Transverse colon (tissue), 4 donors: ENCODE results near the gene SLCO4A1. TPM values are rescaled to one million over a fixed set of nuclear protein-coding genes. Genes with fewer than 3 reads are reported as not detected.

ENCODE experiments used
- DNase-seq: peaks from one replicate; pipeline ENCODE4 v3.0.0-alpha.2; 2019
- H3K27ac ChIP-seq, 4 donors: fragments of 200-600 bp; sonication (generic); 2 replicates each; pipeline ENCODE4 v1.5.1; 2016 to 2018; ENCODE audit warnings: inconsistent platforms in 4 of 4
- H3K27me3 ChIP-seq: fragments of 200-600 bp; sonication (generic); 2 replicates; pipeline ENCODE4 v1.5.1; 2017; ENCODE audit warnings: inconsistent platforms
- H3K36me3 ChIP-seq, 4 donors: fragments of 200-600 bp; sonication (generic); 2 replicates each; pipeline ENCODE4 v1.5.1; 2017 to 2019; ENCODE audit warnings: inconsistent platforms in 4 of 4
- H3K4me1 ChIP-seq, 4 donors: fragments of 200-600 bp; sonication (generic); 2 replicates each; pipeline ENCODE4 v1.5.1; 2017 to 2020; ENCODE audit warnings: inconsistent platforms in 4 of 4
- H3K4me3 ChIP-seq, 4 donors: fragments of 200-600 bp; sonication (generic); 1 replicate in 1 of 4; 2 replicates in 3 of 4; pipeline versions ENCODE4 v1.5.1 to v1.6.1; 2017 to 2019; ENCODE audit warnings: inconsistent platforms in 4 of 4
- H3K9me3 ChIP-seq, 2 donors: fragments of 200-600 bp; sonication (generic); 2 replicates each; pipeline ENCODE4 v1.5.1; 2017 to 2019; ENCODE audit warnings: inconsistent platforms in 2 of 2
- EP300 ChIP-seq: sonication (generic); formaldehyde crosslinking; IDR thresholded peaks from one replicate; pipeline ENCODE4 v1.6.1; 2017; ENCODE audit warnings: antibody characterized with exemption, low read depth
- POLR2A ChIP-seq: fragments of 450-650 bp; IDR thresholded peaks from one replicate; pipeline ENCODE4 v1.6.1; 2016; ENCODE audit warnings: antibody characterized with exemption, mild to moderate bottlenecking, moderate library complexity
- POLR2AphosphoS5 ChIP-seq, 3 donors: sonication (generic); formaldehyde crosslinking; IDR thresholded peaks; one replicate each; pipeline ENCODE4 v1.6.1; 2016; ENCODE audit warnings: antibody characterized with exemption in 3 of 3
- WGBS, 2 donors: methylation state at CpG; one replicate each; pipeline ENCODE4 v1.1.5; 2018; ENCODE audit warnings: low coverage in 1 of 2; 5-methylcytosine and 5-hydroxymethylcytosine counted together
- in situ Hi-C, 4 donors: fragments of 200-750 bp; cut with MboI; loops; one replicate each; pipeline versions ENCODE4 v1.15.0 to v1.15.1; 2017; ENCODE audit warnings: low sequenced_read_pairs in 3 of 4, low pct_ligation_motif_present in 1 of 4, low pct_unique_long_range_greater_than_20kb in 1 of 4
- intact Hi-C: fragments of 100-400 bp; cut with DNase I; formaldehyde crosslinking; loops from one replicate; pipeline ENCODE4 v1.15.1; 2023; ENCODE audit warnings: low total_unique reads
- total RNA-seq, 4 donors: library from RNA; depleted of rRNA; stranded (reverse); fragments of >200 nt; gene quantifications; one replicate each; pipeline ENCODE4 v1.1.0, GENCODE V29; 2016
- TF ChIP-seq, protein P1 (sequence below), 5 experiments: fragments of 200-600 bp in 3 of 5; fragments of 450-650 bp in 2 of 5; sonication (generic) in 3 of 5; IDR thresholded peaks; 1 replicate in 2 of 5; 2 replicates in 3 of 5; pipeline ENCODE4 v1.5.1; 2016 to 2017; ENCODE audit warnings: antibody characterized with exemption in 5 of 5, inconsistent platforms in 3 of 5, mild to moderate bottlenecking in 2 of 5, moderate library complexity in 1 of 5

The SLCO4A1 gene
- total RNA-seq, 4 donors from 2014 or later, result 13.7 to 375 (median 60.0) TPM

DNA sequence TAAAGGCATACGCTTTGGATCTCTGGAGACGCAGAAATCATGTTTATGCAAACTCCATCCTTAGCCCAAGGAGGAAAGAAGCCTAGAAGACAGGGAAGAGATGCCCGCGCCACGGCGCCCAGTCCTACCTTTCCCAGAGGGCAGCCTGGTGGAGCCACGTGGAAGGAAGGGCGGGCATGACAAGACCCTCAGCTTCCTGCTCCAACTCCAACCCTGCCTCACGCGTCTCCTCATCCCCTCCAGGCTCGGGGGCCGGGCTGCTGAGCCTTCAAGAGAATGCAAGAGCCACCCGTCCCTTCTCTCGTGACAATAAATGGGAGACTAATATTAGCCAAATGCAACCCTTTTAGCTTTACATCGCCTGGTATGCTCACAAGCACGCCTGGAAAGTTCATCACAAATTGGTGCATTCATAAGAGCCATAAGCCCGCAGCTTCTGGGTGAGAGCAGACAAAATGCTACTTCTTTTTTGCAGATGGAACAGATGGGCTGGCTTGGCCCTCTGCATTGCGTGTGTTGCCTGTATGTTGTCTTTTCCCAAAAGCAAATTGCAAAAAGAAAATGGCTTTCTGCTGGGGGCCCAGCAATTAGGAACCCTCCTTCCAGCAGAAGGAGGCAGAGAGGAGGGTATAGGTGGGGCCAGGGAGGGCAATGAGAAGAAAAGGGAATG, 58.1 kb downstream of the SLCO4A1 start:
- Histone ChIP-seq H3K27ac (no peak overlapping the region), H3K36me3 (no peaks in the 10 kb centered on the region), H3K27me3 (peaks cover 10% of the 10 kb centered on the region), H3K4me3 (no peak overlapping the region), H3K9me3 (no peaks in the 10 kb centered on the region), H3K4me1 (peaks cover 4 to 14% (median 13%) of the 10 kb centered on the region in 4 donors)
- no peak for TF ChIP-seq POLR2A
- no peak for TF ChIP-seq POLR2AphosphoS5 (IDR thresholded peaks at IDR 0.05)
- TF ChIP-seq, protein P1, sequence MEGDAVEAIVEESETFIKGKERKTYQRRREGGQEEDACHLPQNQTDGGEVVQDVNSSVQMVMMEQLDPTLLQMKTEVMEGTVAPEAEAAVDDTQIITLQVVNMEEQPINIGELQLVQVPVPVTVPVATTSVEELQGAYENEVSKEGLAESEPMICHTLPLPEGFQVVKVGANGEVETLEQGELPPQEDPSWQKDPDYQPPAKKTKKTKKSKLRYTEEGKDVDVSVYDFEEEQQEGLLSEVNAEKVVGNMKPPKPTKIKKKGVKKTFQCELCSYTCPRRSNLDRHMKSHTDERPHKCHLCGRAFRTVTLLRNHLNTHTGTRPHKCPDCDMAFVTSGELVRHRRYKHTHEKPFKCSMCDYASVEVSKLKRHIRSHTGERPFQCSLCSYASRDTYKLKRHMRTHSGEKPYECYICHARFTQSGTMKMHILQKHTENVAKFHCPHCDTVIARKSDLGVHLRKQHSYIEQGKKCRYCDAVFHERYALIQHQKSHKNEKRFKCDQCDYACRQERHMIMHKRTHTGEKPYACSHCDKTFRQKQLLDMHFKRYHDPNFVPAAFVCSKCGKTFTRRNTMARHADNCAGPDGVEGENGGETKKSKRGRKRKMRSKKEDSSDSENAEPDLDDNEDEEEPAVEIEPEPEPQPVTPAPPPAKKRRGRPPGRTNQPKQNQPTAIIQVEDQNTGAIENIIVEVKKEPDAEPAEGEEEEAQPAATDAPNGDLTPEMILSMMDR (IDR thresholded peaks at IDR 0.05), result no peak
- no peak for TF ChIP-seq EP300
- WGBS, 2 donors, result 76 to 91% methylated on average over 4 to 18 of the region's 18 CpGs
- in situ Hi-C loops (no loop called here), intact Hi-C loops (loop anchor here (5.0 kb wide), 1 partner anchor 92 kb away; no protein-coding TSS in a partner anchor)
- DNase-seq, result no peak

DNA sequence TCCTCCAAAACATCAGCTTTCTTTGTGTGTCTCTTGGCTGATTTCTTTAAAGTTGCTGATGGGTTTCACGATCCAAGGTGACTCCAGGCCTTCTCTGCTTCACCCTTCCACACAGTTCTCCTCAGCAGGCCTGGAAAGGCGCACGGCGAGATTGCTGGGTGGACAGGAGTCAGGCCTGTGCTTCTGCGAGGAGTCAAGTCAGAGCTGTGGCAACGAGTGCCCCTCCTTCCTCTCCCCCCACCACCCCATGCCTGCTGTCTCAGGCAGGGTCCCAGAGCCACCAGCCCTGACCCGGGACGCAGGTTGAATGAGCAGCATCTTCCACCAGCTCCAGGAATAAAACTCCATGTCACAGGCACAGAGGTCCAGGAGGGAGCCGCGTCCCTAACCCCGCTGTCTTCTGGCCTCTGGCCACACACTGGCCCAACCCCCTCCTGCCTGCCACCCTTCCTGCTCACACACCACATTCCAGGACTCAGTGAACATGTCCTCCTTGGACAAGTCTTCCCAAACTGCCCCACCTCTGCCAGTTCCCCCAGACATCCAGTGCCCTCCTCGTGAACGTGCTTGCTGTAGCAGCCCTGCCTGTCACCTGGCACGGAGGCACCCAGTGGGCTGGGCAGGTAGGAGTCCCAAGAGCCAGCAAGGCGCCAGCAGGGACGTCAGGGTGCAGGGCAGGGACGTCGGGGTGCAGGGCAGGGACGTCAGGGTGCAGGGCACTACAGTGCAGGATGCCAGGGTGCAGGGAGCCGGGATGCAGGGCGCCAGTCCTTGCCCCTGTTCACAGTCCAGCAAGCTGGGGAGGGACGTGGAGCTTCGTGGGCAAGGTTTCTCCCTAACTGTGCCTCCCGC, 59.1 kb downstream of the SLCO4A1 start:
- Histone ChIP-seq H3K36me3 (no peaks in the 10 kb centered on the region), H3K27me3 (peaks cover 15% of the 10 kb centered on the region), H3K4me1 (peaks cover 4 to 14% (median 13%) of the 10 kb centered on the region in 4 donors), H3K4me3 (no peak overlapping the region), H3K27ac (no peak overlapping the region), H3K9me3 (no peaks in the 10 kb centered on the region)
- intact Hi-C loops, result loop anchor here (5.0 kb wide), 1 partner anchor 91 kb away; no protein-coding TSS in a partner anchor
- in situ Hi-C loops, result no loop called here
- no peak for DNase-seq
- WGBS, 2 donors, result 82% methylated on average over 24 of the region's 24 CpGs; no CpG with 5 or more reads in 1 of the 2 donors
- no peak for TF ChIP-seq POLR2A
- TF ChIP-seq, protein P1 (IDR thresholded peaks at IDR 0.05), result no peak
- no peak for TF ChIP-seq EP300
- TF ChIP-seq POLR2AphosphoS5 (IDR thresholded peaks at IDR 0.05), result no peak

DNA sequence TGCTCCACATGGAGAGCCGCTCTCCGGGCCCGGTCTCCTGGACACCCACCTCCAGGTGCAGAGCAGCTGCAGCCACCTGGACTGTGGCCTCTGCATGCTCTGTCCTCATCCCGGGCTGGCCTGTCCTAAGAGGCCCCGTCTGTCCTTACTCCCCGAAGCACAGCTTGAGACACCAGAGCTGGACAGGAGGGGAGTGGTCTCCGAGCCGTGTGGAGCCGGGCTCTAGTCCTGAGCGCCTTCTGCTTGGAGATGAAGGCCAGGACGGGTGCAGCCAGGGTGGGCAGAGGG, 59.7 kb downstream of the SLCO4A1 start:
- H3K9me3 ChIP-seq, result no peaks in the 10 kb centered on the region
- in situ Hi-C loops (no loop called here), intact Hi-C loops (loop anchor here (5.0 kb wide), 1 partner anchor 90 kb away; no protein-coding TSS in a partner anchor)
- no peak overlapping the region for H3K4me3 ChIP-seq
- H3K27me3 ChIP-seq, result peaks cover 16% of the 10 kb centered on the region
- H3K27ac ChIP-seq, result no peak overlapping the region
- WGBS, 2 donors, result 76% methylated on average over 6 of the region's 11 CpGs; no CpG with 5 or more reads in 1 of the 2 donors
- DNase-seq, result no peak
- H3K4me1 ChIP-seq, result peaks cover 4 to 14% (median 13%) of the 10 kb centered on the region in 4 donors
- no peaks in the 10 kb centered on the region for H3K36me3 ChIP-seq
- TF ChIP-seq POLR2AphosphoS5 (IDR thresholded peaks at IDR 0.05) (no peak), POLR2A (no peak), EP300 (no peak)
- TF ChIP-seq, protein P1 (IDR thresholded peaks at IDR 0.05), result no peak
